ENCODE measurements around the gene SPATA31E1.
"Not testable (repeated sequence)": the region's sequence is repeated elsewhere in the genome, so short reads cannot be mapped to it uniquely, and the experiment has no call there.

Gene SPATA31E1

GRCh38 chr9:87886210-87886932 lies 3.7 kb downstream of the SPATA31E1 start:
- no peak for DNase-seq (ENCODE audit: low read depth in 2 of 2)

DNA sequence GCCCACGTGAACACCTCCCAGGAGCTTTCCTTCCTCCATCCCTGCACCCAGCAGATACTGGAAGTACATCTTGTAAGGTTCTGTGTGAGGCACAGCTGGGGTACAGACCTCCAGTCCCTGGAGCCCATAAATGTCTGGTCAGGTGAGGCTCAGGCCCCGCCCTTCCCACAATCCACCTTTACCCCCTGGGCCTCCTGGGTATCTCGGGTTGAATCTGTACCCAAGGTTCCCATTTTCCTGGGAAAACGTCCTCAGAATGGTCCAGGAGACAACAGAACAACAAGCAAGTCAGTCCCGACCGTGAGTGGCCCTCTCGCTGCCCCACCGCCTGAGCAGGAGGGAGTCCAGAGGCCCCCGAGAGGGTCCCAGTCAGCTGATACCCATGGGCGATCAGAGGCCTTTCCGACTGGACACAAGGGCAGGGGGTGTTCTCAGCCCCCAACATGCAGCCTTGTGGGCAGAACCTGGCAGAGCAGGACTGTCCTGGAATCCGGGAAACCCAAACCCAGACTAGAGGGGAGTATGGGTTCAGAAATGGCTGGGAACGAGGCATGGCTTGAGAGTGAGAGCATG lies 4.3 kb downstream of the SPATA31E1 start:
- DNase-seq (ENCODE audit: low read depth in 2 of 2) = no peak

- DNase-seq (ENCODE audit: low read depth in 2 of 2) = no peak
Observed at GRCh38 chr9:87887661-87888480, 5.2 kb downstream of the SPATA31E1 start.

DNA sequence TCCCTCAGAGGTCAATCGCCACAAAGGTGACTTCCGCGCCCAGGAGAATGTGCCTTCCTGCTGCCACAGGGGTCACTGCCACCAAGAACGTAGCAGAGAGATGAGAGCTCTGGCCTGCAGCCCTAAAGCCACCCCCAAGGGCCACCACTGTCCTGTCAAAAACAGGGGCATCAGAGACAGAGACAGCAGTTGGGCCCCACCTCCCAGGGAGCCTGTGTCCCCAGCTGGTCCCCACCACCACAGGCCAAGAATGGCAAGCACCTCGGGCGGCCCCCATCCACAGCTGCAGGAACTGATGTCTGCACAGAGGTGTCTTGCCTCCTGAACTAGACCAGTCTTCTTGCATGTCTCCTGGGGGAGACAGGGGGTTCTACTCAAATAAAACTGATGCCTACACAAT lies 5.8 kb downstream of the SPATA31E1 start:
- no peak for DNase-seq (ENCODE audit: low read depth in 2 of 2)

DNA sequence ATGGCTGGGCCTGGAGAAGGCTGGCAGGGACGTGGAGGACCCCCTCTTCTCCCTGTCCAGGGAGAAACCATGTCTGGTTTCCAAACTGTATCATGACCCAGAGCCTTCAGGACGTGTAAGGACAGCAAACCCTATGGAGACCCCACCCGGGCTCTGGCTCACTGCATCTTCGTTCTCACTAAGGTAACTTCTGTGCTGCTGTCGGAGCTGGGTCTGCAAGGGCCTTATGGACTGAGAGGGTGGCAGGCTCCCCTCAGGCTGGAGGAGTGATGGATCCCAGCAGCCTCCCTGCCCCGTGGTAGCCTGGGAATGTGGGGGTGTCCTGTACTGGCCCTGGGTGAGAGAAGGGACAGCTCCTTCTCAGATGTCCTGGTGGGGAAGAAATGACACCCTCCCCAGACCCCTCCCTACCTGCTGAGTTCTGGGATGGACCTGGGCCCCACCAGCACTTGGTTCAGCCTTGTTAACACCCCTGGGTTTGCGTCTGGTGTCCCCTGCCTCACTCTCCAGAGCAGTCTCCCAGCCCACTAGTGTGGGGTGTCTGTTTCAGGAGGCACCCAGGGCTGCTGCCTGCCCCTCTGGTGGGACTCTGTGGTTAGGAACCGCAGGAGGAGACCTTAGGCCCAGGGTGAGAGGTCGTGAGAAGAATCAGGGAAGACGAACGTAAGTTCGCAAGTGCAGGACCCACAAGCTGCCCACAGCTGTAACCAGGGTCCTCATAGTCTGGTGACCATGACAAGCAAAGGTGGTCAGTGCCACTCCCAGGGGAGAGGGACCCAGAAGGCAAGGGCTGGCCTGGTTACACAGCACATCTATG lies 6.6 kb downstream of the SPATA31E1 start:
- no peak for DNase-seq (ENCODE audit: low read depth in 2 of 2)

GRCh38 chr9:87889882-87890252 lies 7.2 kb downstream of the SPATA31E1 start:
- DNase-seq (ENCODE audit: low read depth in 2 of 2) = no peak

GRCh38 chr9:87890837-87891236 lies 8.2 kb downstream of the SPATA31E1 start:
- no peak for DNase-seq (ENCODE audit: low read depth in 2 of 2)

GRCh38 chr9:87891754-87892153 lies 9.1 kb downstream of the SPATA31E1 start:
- no peak for DNase-seq (ENCODE audit: low read depth in 2 of 2)

- no peak for DNase-seq (ENCODE audit: low read depth in 2 of 2)
Observed at GRCh38 chr9:87892956-87893355, 10.3 kb downstream of the SPATA31E1 start.

DNA sequence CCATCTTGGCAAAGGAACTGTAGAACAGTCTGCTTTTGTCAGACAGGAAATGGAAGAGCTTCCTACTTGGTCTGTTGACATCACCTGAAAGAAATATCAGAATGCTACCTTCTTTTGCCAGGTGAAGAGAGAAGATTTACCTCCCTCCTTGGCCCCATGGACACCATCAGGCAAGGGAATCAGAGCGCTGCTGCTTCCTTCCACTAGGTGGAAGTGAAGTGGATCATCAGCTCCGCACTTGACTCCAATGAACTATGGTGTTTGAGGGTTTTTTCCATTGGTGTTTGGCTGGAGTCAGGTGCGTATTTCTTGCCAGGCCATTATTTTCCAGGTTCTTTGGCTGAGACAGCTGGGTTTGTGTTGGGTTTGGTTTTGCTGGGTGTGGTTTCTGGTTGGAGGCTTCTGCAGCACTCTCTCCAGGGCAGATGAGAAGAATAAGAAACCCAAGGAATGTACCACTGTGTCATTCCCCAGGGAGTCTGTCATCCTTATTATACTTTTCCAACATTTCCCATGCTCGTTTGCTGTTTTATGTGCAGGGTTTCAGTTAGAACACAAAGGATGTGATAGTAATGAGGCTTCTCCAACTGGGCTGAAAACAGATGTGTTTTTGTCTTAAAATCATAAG lies 12.4 kb downstream of the SPATA31E1 start:
- no peak for DNase-seq (ENCODE audit: low read depth in 2 of 2)

- no peak for DNase-seq (ENCODE audit: low read depth in 2 of 2)
Observed at GRCh38 chr9:87896891-87897290, 14.2 kb downstream of the SPATA31E1 start.

- DNase-seq (ENCODE audit: low read depth in 2 of 2) = no peak
Observed at GRCh38 chr9:87898151-87898550, 15.5 kb downstream of the SPATA31E1 start.

GRCh38 chr9:87902371-87902770 lies 19.7 kb downstream of the SPATA31E1 start:
- DNase-seq (ENCODE audit: low read depth in 2 of 2) = not testable (repeated sequence)

GRCh38 chr9:87909310-87910041 lies 26.8 kb downstream of the SPATA31E1 start:
- DNase-seq (ENCODE audit: low read depth in 2 of 2) = no peak

GRCh38 chr9:87910821-87911220 lies 28.1 kb downstream of the SPATA31E1 start:
- DNase-seq (ENCODE audit: low read depth in 2 of 2) = no peak

- DNase-seq (ENCODE audit: low read depth in 2 of 2) = not testable (repeated sequence)
Observed at GRCh38 chr9:87917662-87918061, 35.0 kb downstream of the SPATA31E1 start, which contains the start of gene SPATA31C1. Gene SPATA31C1 (plus strand): TSS chr9:87917962.

DNA sequence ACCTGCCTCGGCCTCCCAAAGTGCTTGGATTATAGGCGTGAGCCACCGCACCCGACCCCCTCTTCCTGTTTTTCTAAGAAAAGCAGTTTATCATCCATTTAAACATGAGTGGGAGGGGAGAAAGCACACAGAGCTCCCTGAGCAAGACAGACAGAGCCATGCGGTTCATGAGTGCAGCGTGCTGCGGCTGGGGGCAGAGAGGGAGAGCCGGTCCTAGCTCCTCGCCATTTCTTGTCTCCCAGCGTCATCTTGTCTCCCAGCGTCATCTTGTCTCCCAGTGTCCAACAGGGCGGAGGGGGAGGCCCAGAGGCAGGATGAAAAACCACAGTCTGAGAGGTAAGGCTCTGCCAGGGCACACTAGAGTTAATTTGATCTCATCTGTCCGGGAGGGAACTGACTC lies 36.3 kb downstream of the SPATA31E1 start:
- not testable (repeated sequence) for DNase-seq (ENCODE audit: low read depth in 2 of 2)

- not testable (repeated sequence) for DNase-seq (ENCODE audit: low read depth in 2 of 2)
Observed at GRCh38 chr9:87921561-87921960, 38.9 kb downstream of the SPATA31E1 start.

DNA sequence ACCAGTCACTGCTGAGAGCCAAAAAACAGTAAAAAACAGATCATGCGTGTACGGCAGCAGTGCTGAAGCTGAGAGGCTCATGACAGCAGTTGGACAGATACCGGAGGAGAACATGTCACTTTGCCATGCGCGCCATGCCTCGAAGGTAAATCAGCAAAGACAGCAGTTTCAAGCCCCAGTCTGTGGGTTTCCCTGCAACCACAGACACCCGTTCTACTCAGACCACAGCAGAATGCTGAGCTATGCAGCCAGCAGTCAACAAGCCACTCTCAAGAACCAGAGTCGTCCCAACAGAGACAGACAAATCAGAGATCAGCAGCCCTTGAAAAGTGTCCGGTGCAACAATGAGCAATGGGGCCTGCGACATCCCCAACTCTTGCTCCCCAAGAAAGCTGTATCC lies 40.3 kb downstream of the SPATA31E1 start:
- not testable (repeated sequence) for DNase-seq (ENCODE audit: low read depth in 2 of 2)

GRCh38 chr9:87924851-87925250 lies 42.2 kb downstream of the SPATA31E1 start:
- DNase-seq (ENCODE audit: low read depth in 2 of 2) = not testable (repeated sequence)

DNA sequence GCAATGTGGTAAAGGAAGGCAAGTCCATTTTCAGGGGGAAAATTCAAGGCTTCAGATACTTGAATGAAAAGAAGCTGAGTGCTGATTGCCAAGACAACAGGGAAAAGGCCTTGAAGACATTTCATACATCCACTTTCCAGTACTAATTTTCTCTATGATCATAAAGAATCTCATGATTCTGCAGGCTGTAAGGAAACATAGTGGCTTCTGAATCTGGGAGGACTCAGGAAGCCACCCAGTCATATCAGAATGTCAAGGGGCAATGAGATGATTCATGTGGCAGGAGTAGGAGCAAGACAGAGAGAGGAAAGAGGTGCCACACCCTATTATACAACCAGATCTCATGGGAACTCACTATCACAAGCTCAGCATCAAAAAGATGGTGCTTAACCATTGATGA lies 46.5 kb downstream of the SPATA31E1 start:
- not testable (repeated sequence) for DNase-seq (ENCODE audit: low read depth in 2 of 2)

Measured in stimulated activated CD4-positive, alpha-beta T cell treated with anti-CD3 and anti-CD28 coated beads, Interleukin-1b, Interleukin-23, amount 100 ng/mL, for 4 hours (primary cell).